GM12874 (cell line): ENCODE measurements around the gene DFFB.

Experiments used
- TF ChIP-seq, protein P1 (sequence below): IDR thresholded peaks from 2 replicates; pipeline ENCODE4 v1.5.1; 2011; ENCODE audit warnings: low read depth, mild to moderate bottlenecking, control low read depth, low read length, moderate library complexity; ENCODE audit not compliant: insufficient read depth

DFFB gene

DNA sequence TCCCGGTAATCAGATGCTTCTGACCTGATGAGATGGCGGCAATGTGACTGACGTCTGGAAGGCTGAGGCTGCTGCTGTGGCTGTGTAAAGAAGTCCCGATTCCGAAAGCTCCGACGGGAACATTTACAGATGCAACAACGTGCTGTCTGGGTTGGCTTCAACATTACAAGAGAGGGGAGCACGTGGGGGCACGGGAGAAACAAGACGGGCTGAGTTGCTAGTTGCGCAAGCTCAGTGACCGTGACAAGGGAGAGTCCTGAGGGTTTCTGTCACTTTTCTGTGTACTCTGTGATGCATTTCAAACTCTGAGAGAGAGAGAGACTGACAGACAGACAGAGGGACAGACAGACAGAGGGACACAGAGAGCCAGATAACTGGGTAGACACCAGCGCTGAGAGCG lies 35.4 kb upstream of the DFFB start:
- TF ChIP-seq, protein P1, sequence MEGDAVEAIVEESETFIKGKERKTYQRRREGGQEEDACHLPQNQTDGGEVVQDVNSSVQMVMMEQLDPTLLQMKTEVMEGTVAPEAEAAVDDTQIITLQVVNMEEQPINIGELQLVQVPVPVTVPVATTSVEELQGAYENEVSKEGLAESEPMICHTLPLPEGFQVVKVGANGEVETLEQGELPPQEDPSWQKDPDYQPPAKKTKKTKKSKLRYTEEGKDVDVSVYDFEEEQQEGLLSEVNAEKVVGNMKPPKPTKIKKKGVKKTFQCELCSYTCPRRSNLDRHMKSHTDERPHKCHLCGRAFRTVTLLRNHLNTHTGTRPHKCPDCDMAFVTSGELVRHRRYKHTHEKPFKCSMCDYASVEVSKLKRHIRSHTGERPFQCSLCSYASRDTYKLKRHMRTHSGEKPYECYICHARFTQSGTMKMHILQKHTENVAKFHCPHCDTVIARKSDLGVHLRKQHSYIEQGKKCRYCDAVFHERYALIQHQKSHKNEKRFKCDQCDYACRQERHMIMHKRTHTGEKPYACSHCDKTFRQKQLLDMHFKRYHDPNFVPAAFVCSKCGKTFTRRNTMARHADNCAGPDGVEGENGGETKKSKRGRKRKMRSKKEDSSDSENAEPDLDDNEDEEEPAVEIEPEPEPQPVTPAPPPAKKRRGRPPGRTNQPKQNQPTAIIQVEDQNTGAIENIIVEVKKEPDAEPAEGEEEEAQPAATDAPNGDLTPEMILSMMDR: no peak

DNA sequence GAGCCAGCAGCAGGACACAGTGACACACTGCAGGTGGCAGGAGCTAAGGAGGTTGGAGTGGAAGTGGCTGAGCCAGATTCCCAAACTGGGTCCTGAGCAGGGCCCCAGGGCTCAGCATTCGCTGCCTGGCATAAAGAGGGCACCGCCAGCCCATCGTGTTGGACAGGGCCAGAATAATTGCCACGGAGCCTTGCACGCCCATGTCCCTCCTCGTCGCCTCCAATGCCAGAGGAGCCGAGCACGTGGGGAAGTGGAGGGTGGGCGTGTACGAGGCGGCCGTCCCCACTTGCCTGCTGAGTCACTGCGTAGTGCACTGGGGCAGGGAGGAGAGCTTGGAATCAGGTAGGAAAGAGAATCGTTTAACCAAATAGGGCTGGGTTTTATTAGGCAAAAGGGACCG lies 34.9 kb upstream of the DFFB start:
- TF ChIP-seq, protein P1: no peak

DNA sequence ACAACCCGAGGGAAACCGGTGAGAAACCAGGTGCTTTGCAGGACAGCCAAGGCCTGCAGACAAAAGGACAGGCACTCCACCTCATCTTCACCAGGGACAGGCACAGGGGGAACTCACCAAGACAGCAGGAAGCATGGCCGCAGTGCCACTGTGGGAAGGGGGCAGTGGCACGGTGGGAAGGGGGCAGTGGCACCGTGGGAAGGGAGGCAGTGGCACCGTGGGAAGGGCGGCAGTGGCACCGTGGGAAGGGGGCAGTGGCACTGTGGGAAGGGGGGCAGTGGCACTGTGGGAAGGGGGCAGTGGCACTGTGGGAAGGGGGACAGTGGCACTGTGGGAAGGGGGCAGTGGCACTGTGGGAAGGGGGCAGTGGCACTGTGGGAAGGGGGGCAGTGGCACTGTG lies 32.6 kb upstream of the DFFB start:
- TF ChIP-seq, protein P1: no peak

DNA sequence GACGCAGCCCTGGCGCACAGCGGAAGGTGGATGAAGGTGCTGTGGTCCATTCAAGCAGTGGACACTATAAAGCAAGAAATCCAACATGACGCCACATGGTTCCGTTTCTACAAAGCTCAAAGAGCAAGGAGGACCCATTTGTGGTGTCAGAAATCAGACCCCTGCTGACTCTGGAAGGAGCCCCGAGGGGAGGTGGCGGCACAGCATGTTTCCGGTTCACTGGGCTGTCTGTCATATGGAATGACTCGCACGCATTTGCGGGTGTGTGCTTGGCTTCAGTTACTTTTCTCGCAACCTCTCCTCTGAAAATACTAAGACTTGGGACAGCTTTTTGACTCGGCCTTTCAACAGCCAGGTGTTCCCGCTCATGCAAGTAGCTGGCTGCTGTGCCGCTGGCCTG lies 31.9 kb upstream of the DFFB start:
- TF ChIP-seq, protein P1: no peak

DNA sequence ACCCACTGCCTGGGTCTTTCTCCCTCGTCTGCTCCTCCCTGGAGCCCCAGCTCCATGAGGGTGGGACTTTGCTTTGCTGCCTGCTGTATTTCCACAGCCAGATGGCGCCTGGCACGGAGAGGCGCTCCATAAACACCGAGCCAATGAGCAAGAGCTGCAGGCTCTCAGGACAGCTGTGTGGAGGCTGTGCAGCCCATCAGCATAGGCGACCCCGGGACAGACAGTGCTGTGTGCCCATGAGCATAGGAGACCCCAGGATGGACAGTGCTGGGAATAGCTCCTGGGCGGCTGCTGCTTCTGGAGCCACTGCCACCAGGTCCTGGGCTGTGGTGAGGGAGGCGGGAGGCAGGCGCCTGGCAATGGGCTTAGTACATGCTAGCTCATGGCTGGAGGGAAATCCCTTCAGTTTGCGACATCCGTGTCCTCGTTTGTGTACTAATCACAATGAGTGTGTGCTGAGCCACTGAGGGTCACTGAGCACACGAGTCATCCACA lies 29.4 kb upstream of the DFFB start:
- TF ChIP-seq, protein P1: no peak

GRCh38 chr1:3828391-3828790 lies 28.9 kb upstream of the DFFB start:
- TF ChIP-seq, protein P1: no peak

GRCh38 chr1:3831689-3832088 lies 25.6 kb upstream of the DFFB start:
- TF ChIP-seq, protein P1: no peak
